Measurements from ENCODE around the gene GFI1B.

- TF ChIP-seq CTCF (conservative IDR thresholded peaks at IDR 0.05; ENCODE audit: low read depth, low read length) (no peak), EZH2 (IDR thresholded peaks at IDR 0.05; ENCODE audit: borderline replicate concordance, low read depth, low read length, poor library complexity, severe bottlenecking) (no peak)
These were observed 27.5 kb downstream of the GFI1B start for GRCh38 chr9:133005957-133006356.

Measured in A673 (cell line).